Right lobe of liver (tissue), 4 donors: Measurements from ENCODE around the gene TTC13.

Experiments used
- CTCF ChIP-seq, 4 donors: fragments of 200-600 bp in 3 of 4; fragments of 450-650 bp in 1 of 4; IDR thresholded peaks; one replicate each; pipeline versions ENCODE4 v1.5.1 to v1.8.0; 2016 to 2022; ENCODE audit warnings: antibody characterized with exemption in 4 of 4, mild to moderate bottlenecking in 2 of 4
- POLR2A ChIP-seq: fragments of 450-650 bp; IDR thresholded peaks from one replicate; pipeline ENCODE4 v1.6.1; 2017; ENCODE audit warnings: antibody characterized with exemption, mild to moderate bottlenecking
- donor health status: DM: no; HTN: no; CAD: no.
- donor health status: DM: no; HTN: no; CAD: no.
- donor health status: DM: no; HTN: yes; CAD: no.

- TF ChIP-seq CTCF (IDR thresholded peaks at IDR 0.05) (no peak), POLR2A (no peak)
Measured at GRCh38 chr1:230906226-230906625, 72.4 kb downstream of the TTC13 start.
